GM23248 (cell line): ENCODE data around the gene TRMT2A. TPM values are rescaled to one million over a fixed set of nuclear protein-coding genes. Genes with fewer than 3 reads are reported as not detected.

Experiments used
- DNase-seq: peaks from one replicate; pipeline ENCODE4 v3.0.0-alpha.2; 2015
- H2AFZ ChIP-seq: fragments of 200-600 bp; sonication (generic); 2 replicates; pipeline ENCODE4 v1.6.1; 2016; ENCODE audit warnings: antibody characterized with exemption
- H3F3A ChIP-seq: fragments of 200-600 bp; sonication (generic); 2 replicates; pipeline ENCODE4 v1.6.1; 2016; ENCODE audit warnings: mild to moderate bottlenecking, antibody characterized with exemption, mixed run types; ENCODE audit not compliant: insufficient read depth
- H3K27ac ChIP-seq: fragments of 200-600 bp; sonication (generic); 2 replicates; pipeline ENCODE4 v1.5.1; 2016; ENCODE audit warnings: mild to moderate bottlenecking
- H3K27me3 ChIP-seq: fragments of 200-600 bp; sonication (generic); replicated peaks from 2 replicates; pipeline ENCODE4 v1.6.1; 2016; ENCODE audit warnings: mild to moderate bottlenecking; ENCODE audit not compliant: insufficient read depth
- H3K36me3 ChIP-seq: fragments of 200-600 bp; sonication (generic); 2 replicates; pipeline ENCODE4 v1.6.1; 2016; ENCODE audit warnings: low read depth, mild to moderate bottlenecking
- H3K4me1 ChIP-seq: fragments of 200-600 bp; sonication (generic); 2 replicates; pipeline ENCODE4 v1.6.1; 2016; ENCODE audit warnings: mild to moderate bottlenecking; ENCODE audit not compliant: insufficient read depth
- H3K4me2 ChIP-seq: fragments of 200-600 bp; sonication (generic); one replicate; pipeline ENCODE4 v1.6.1; 2016; ENCODE audit warnings: mild to moderate bottlenecking; ENCODE audit not compliant: unreplicated experiment
- H3K4me3 ChIP-seq: fragments of 200-600 bp; sonication (generic); 2 replicates; pipeline ENCODE4 v1.5.1; 2016; ENCODE audit warnings: mild to moderate bottlenecking
- H3K79me2 ChIP-seq: fragments of 200-600 bp; sonication (generic); 2 replicates; pipeline ENCODE4 v1.6.1; 2016; ENCODE audit warnings: mild to moderate bottlenecking; ENCODE audit not compliant: insufficient read depth
- H3K9ac ChIP-seq: fragments of 200-600 bp; sonication (generic); 2 replicates; pipeline ENCODE4 v1.6.1; 2016; ENCODE audit warnings: mild to moderate bottlenecking
- H3K9me2 ChIP-seq: fragments of 200-600 bp; sonication (generic); 2 replicates; pipeline ENCODE4 v1.6.1; 2016; ENCODE audit warnings: mixed run types, mild to moderate bottlenecking, moderate library complexity; ENCODE audit not compliant: insufficient read depth
- H3K9me3 ChIP-seq: fragments of 200-600 bp; sonication (generic); one replicate; pipeline ENCODE4 v1.6.1; 2017; ENCODE audit warnings: low read depth
- H4K20me1 ChIP-seq: fragments of 200-600 bp; sonication (generic); 2 replicates; pipeline ENCODE4 v1.6.0; 2016; ENCODE audit not compliant: insufficient read depth
- EZH2 ChIP-seq: fragments of 200-600 bp; sonication (generic); IDR thresholded peaks from 2 replicates; pipeline ENCODE4 v1.6.1; 2018; ENCODE audit warnings: antibody characterized with exemption, mild to moderate bottlenecking; ENCODE audit not compliant: insufficient read depth, poor library complexity, severe bottlenecking
- EZH2phosphoT487 ChIP-seq: fragments of 200-600 bp; sonication (generic); IDR thresholded peaks from 2 replicates; pipeline ENCODE4 v1.6.1; 2018; ENCODE audit warnings: antibody characterized with exemption, moderate library complexity, mild to moderate bottlenecking, low read depth; ENCODE audit not compliant: insufficient read depth
- WGBS, 2 experiments: methylation state at CpG; one replicate each; pipeline ENCODE4 v1.1.6; 2015 to 2017; ENCODE audit warnings: low lambda C conversion rate in 2 of 2, low coverage in 1 of 2; ENCODE audit errors: missing lambda C conversion rate in 2 of 2; 5-methylcytosine and 5-hydroxymethylcytosine counted together
- in situ Hi-C: fragments of 300-500 bp; cut with MboI; formaldehyde crosslinking; loops from 2 replicates; pipeline ENCODE4 v1.15.0; 2020
- polyA plus RNA-seq: library from polyadenylated mRNA; unstranded; fragments of >200 nt; fragmentation: Nextera tagmentation; extraction: Ambion mirVana; gene quantifications from 2 replicates; pipeline ENCODE4 v1.2.1, GENCODE V29; 2016
- total RNA-seq: library from RNA; depleted of rRNA; stranded (reverse); fragments of >200 nt; shearing (Covaris generic); gene quantifications from 2 replicates; pipeline ENCODE4 v1.2.3, GENCODE V29; 2014

TRMT2A gene
- total and polyA plus RNA-seq, 2 experiments from 2014 or later, result 42.2 to 72.0 TPM

DNA sequence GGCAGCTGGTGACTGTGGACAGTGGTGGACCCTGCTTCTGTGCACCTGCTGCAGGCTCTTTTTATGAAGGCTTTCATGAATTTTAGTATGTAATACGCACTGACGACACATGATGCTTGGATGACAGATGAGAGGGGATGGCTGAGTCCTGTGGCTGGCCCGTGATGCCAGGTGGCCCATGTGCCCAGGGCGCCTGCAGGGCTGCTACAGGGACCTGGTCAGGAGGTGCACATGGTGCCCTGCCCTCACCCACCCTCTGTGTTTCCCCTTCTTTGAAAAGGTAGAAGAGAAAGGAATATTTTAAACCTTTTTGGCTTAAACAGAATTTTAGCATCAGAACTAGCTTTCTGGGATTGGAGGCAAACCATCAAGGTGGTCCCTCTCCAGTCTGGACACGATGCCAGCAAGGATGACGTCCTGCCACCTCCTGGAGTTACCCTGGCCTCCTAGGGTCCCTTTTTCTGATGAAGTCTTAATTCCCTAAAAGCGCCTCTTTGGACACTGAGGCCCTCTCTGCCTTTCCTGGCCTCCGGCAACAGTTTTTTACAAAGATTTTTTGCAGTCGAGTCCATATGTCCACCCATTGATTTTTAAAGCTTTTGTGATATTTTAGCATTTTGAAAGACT is 6.6 kb downstream of the TRMT2A start:
- TF ChIP-seq EZH2 (no peak), EZH2phosphoT487 (no peak)
- 84 to 86% methylated on average over 9 of the region's 9 CpGs for WGBS, 2 experiments
- H3K4me3 ChIP-seq, result no peak overlapping the region
- no peaks in the 10 kb centered on the region for H3K4me1 ChIP-seq
- no peak overlapping the region for H3K9ac ChIP-seq
- no peaks in the 10 kb centered on the region for H4K20me1 ChIP-seq
- no peaks in the 10 kb centered on the region for H3K9me2 ChIP-seq
- no peak overlapping the region for H3K27ac ChIP-seq
- peaks cover 12% of the 10 kb centered on the region; the same call in 1 of the 2 replicates for H3K36me3 ChIP-seq
- H3F3A ChIP-seq, result peaks cover 17% of the 10 kb centered on the region
- H3K27me3 ChIP-seq, result no peaks in the 10 kb centered on the region
- no peak for DNase-seq
- H3K4me2 ChIP-seq, result no peak overlapping the region
- H3K9me3 ChIP-seq, result no peaks in the 10 kb centered on the region
- in situ Hi-C loops, result no loop called here
- no peak overlapping the region for H2AFZ ChIP-seq
- peaks cover 33% of the 10 kb centered on the region for H3K79me2 ChIP-seq

DNA sequence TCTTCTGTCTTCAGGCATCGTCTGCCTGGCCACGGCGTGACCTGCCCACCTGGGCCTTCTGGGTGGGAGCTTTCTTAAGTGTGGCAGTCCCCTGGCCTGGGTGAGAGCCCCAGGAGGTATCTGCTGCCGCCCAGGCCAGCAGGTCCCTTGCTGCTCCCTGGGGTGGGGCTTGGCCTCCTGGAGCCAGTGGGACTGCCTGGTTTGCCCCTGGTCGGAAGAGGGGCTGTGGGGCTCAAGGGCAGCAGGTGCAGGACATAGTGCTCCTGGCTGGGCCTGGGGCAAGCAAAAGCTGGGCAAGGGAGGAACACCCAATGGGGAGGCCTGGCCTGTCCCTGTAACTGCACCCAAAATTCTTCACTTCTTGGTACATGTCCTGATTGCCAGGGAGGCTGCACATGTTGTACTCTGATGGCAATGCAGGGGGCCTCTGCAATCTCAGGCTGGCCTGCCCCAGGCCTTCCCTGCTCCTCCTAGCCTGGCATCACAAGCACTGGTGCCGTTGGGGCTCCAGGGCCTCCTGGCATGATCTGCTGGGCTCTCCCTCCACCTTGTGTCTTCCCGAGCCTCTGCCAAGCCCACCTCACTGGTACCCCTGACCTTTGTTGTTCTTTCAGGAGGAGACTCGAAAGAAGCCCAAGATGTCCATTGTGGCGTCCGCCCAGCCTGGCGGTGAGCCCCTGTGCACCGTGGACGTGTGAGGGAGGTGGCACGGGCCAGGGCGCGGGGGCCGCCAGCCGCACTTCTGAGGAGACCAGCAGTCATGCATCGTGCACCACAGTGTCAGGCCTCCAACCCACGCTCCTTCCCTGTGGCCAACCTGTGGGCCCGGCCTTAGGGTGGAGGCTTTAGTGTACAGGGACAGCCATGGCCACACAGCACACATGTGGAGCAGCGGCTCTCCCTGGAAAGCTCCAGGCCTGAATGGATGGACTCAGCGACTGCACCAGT is 7.3 kb downstream of the TRMT2A start:
- no peak for DNase-seq
- Histone ChIP-seq H3K36me3 (peaks cover 12% of the 10 kb centered on the region; the same call in 1 of the 2 replicates), H3K27ac (no peak overlapping the region)

DNA sequence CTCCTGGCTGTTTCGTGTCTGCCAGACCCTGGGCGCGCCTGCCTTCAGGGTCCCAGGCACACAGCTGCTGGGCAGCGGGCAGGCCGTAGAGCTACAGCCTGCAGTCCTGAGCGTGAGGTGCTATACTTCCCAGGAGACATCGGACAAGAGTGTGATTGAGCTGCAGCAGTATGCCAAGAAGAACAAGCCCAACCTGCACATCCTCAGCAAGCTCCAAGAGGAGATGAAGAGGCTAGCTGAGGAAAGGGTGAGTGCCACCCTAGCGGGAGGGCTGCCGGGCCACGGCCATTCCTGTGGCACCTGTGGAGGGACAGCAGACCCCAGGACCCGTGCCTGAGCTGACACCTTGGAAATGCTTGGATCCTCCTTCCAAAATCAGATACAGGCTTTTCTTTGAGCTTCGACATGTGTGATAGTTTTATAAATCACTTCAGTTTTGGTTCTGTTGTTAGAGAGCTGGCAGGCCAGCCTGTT is 8.2 kb downstream of the TRMT2A start:
- Histone ChIP-seq H3K4me1 (no peaks in the 10 kb centered on the region), H3K79me2 (peaks cover 33% of the 10 kb centered on the region), H3K36me3 (peaks cover 12% of the 10 kb centered on the region; the same call in 1 of the 2 replicates), H3K9ac (no peak overlapping the region), H3K4me3 (no peak overlapping the region), H3K27ac (no peak overlapping the region), H3K4me2 (no peak overlapping the region), H3F3A (peaks cover 17% of the 10 kb centered on the region), H3K9me2 (no peaks in the 10 kb centered on the region), H2AFZ (no peak overlapping the region), H3K27me3 (no peaks in the 10 kb centered on the region), H3K9me3 (no peaks in the 10 kb centered on the region), H4K20me1 (no peaks in the 10 kb centered on the region)
- in situ Hi-C loops, result no loop called here
- no peak for TF ChIP-seq EZH2
- TF ChIP-seq EZH2phosphoT487, result no peak
- WGBS, 2 experiments, result 87 to 89% methylated on average over 12 of the region's 12 CpGs
- no peak for DNase-seq

More for the DNA sequence above, 7.3 kb downstream of the TRMT2A start:
- WGBS, 2 experiments, result 78 to 81% methylated on average over 21 to 23 of the region's 23 CpGs
- no peak overlapping the region for H3K4me3 ChIP-seq
- peaks cover 33% of the 10 kb centered on the region for H3K79me2 ChIP-seq
- in situ Hi-C loops, result no loop called here
- H4K20me1 ChIP-seq, result no peaks in the 10 kb centered on the region
- no peaks in the 10 kb centered on the region for H3K27me3 ChIP-seq
- no peaks in the 10 kb centered on the region for H3K9me3 ChIP-seq
- H2AFZ ChIP-seq, result no peak overlapping the region
- peaks cover 17% of the 10 kb centered on the region for H3F3A ChIP-seq
- H3K9ac ChIP-seq, result no peak overlapping the region
- TF ChIP-seq EZH2phosphoT487 (no peak), EZH2 (no peak)
- H3K9me2 ChIP-seq, result no peaks in the 10 kb centered on the region
- H3K4me1 ChIP-seq, result no peaks in the 10 kb centered on the region
- H3K4me2 ChIP-seq, result no peak overlapping the region

DNA sequence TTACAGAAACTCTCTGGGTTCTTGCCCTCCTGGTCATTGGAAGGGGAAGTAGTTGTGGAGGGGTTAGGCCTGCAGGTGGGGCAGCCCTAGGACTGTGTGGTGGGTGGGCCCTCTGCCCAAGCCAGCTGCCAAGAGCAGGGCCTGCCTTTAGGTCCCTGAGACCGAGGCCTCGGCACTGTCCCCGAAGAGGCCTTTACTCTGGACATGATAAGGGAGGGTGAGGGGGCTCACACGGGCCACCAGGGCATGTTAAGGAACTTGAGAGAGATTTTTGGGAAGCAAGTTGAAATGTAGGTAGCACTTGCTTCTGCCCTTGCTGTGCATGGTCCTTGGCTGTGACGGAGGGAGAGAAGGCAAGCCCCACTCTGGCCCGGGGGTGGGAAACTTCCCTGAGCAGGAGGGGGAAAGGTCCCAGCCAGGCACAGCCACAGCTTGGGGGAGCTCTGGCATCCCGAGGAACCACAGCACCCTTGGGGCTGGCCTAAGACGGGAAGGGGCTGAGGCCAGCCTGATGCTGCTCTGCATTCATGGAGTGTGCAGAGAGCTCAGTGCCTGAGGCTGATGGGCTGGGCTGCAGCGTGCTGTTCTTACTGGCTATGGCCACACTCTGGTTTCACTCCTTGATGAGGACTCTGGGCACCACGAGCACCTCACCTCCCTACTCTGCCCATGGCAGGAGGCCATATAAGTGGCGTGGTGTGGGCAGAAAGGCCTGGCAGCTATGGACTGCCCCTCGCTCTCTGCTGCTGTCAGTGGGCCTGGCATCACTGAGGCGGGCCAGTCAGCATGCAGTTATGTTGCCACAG is 8.9 kb downstream of the TRMT2A start:
- 91 to 93% methylated on average over 13 of the region's 13 CpGs for WGBS, 2 experiments
- no peak overlapping the region for H3K4me3 ChIP-seq
- H3K9ac ChIP-seq, result no peak overlapping the region
- H3K9me3 ChIP-seq, result no peaks in the 10 kb centered on the region
- H3K27ac ChIP-seq, result no peak overlapping the region
- no peaks in the 10 kb centered on the region for H4K20me1 ChIP-seq
- H3K36me3 ChIP-seq, result peaks cover 16% of the 10 kb centered on the region
- DNase-seq, result no peak
- no peaks in the 10 kb centered on the region for H3K9me2 ChIP-seq
- no peaks in the 10 kb centered on the region for H3K27me3 ChIP-seq
- no peaks in the 10 kb centered on the region for H3K4me1 ChIP-seq
- H3F3A ChIP-seq, result peaks cover 17% of the 10 kb centered on the region
- no peak for TF ChIP-seq EZH2phosphoT487
- TF ChIP-seq EZH2, result no peak
- H3K79me2 ChIP-seq, result peaks cover 33% of the 10 kb centered on the region
- H2AFZ ChIP-seq, result no peak overlapping the region
- in situ Hi-C loops, result no loop called here
- no peak overlapping the region for H3K4me2 ChIP-seq
